ENCODE results near the gene NEURL1. TPM values are rescaled to one million over a fixed set of nuclear protein-coding genes. Genes with fewer than 3 reads are reported as not detected.

NEURL1 gene
- polyA plus RNA-seq, 3 donors = 3.0 to 17.2 (median 3.3) TPM

GRCh38 chr10:103637927-103638557 lies 144.5 kb downstream of the NEURL1 start:
- no peak for DNase-seq
- H3K4me3 Mint-ChIP-seq = no peak overlapping the region
- no peaks in the 10 kb centered on the region for H3K9me3 ChIP-seq (replicated peaks in 1 of 2; ENCODE audit: control insufficient read depth in 1 of 2, insufficient read depth in 1 of 2, low read length in 2 of 2)
- no peak overlapping the region for H3K4me3 ChIP-seq (replicated peaks in 1 of 3; ENCODE audit: low read depth in 2 of 3, low read length in 3 of 3)
- H3K9me3 Mint-ChIP-seq = no peaks in the 10 kb centered on the region
- H4K20me1 ChIP-seq (ENCODE audit: insufficient read depth, low read length) = no peaks in the 10 kb centered on the region
- H3K36me3 Mint-ChIP-seq = no peaks in the 10 kb centered on the region
- no peak overlapping the region for H3K4me2 ChIP-seq (replicated peaks; ENCODE audit: extremely low read depth, low read length, poor library complexity, severe bottlenecking)
- H3K36me3 ChIP-seq (replicated peaks in 1 of 2; ENCODE audit: control insufficient read depth in 1 of 2, insufficient read depth in 2 of 2, low read length in 2 of 2) = no peaks in the 10 kb centered on the region
- 97% methylated on average over 18 of the region's 19 CpGs for WGBS (ENCODE audit: insufficient coverage)
- no peak for TF ChIP-seq CTCF (IDR thresholded peaks at IDR 0.05)
- H3K27me3 Mint-ChIP-seq (ENCODE audit: low read depth in 3 of 3) = peaks cover 0 to 3% (median 2%) of the 10 kb centered on the region in 3 donors
- H3K4me1 ChIP-seq (ENCODE audit: control insufficient read depth in 1 of 2, insufficient read depth in 2 of 2, low read length in 2 of 2) = no peaks in the 10 kb centered on the region
- no peak overlapping the region for H3K27ac Mint-ChIP-seq
- intact Hi-C loops (cut with micrococcal nuclease) = no loop called here
- H3K27ac ChIP-seq (ENCODE audit: low read depth in 1 of 2, low read length in 2 of 2) = no peak overlapping the region
- no peak overlapping the region for H3K9ac ChIP-seq (ENCODE audit: insufficient read depth, low read length, poor library complexity, severe bottlenecking)
- H3K4me1 Mint-ChIP-seq = no peaks in the 10 kb centered on the region
- H3K79me2 ChIP-seq (ENCODE audit: insufficient read depth, low read length) = no peaks in the 10 kb centered on the region
- no peak overlapping the region for H2AFZ ChIP-seq (ENCODE audit: insufficient read depth, low read depth, low read length, poor library complexity, severe bottlenecking)
- H3K27me3 ChIP-seq (ENCODE audit: control insufficient read depth in 2 of 2, insufficient read depth in 2 of 2, low read length in 2 of 2) = no peaks in the 10 kb centered on the region

- DNase-seq = no peak
- peak overlapping the region in 1 of 7 donors; percentile 72 for H3K27ac Mint-ChIP-seq
- no peaks in the 10 kb centered on the region for H3K9me3 Mint-ChIP-seq
- H3K4me3 Mint-ChIP-seq = no peak overlapping the region
- no peak overlapping the region for H3K27ac ChIP-seq (ENCODE audit: low read depth in 1 of 2, low read length in 2 of 2)
- no peaks in the 10 kb centered on the region for H3K9me3 ChIP-seq (replicated peaks in 1 of 2; ENCODE audit: control insufficient read depth in 1 of 2, insufficient read depth in 1 of 2, low read length in 2 of 2)
- H3K9ac ChIP-seq (ENCODE audit: insufficient read depth, low read length, poor library complexity, severe bottlenecking) = no peak overlapping the region
- intact Hi-C loops (cut with micrococcal nuclease) = no loop called here
- no peak overlapping the region for H3K4me3 ChIP-seq (replicated peaks in 1 of 3; ENCODE audit: low read depth in 2 of 3, low read length in 3 of 3)
- no peak overlapping the region for H2AFZ ChIP-seq (ENCODE audit: insufficient read depth, low read depth, low read length, poor library complexity, severe bottlenecking)
- no peaks in the 10 kb centered on the region for H3K4me1 Mint-ChIP-seq
- H3K79me2 ChIP-seq (ENCODE audit: insufficient read depth, low read length) = no peaks in the 10 kb centered on the region
- no peak overlapping the region for H3K4me2 ChIP-seq (replicated peaks; ENCODE audit: extremely low read depth, low read length, poor library complexity, severe bottlenecking)
- TF ChIP-seq CTCF (IDR thresholded peaks at IDR 0.05) = no peak
- no peaks in the 10 kb centered on the region for H3K36me3 ChIP-seq (replicated peaks in 1 of 2; ENCODE audit: control insufficient read depth in 1 of 2, insufficient read depth in 2 of 2, low read length in 2 of 2)
- H3K4me1 ChIP-seq (ENCODE audit: control insufficient read depth in 1 of 2, insufficient read depth in 2 of 2, low read length in 2 of 2) = no peaks in the 10 kb centered on the region
- H3K36me3 Mint-ChIP-seq = no peaks in the 10 kb centered on the region
- 100% methylated on average over 7 of the region's 8 CpGs for WGBS (ENCODE audit: insufficient coverage)
- H3K27me3 ChIP-seq (ENCODE audit: control insufficient read depth in 2 of 2, insufficient read depth in 2 of 2, low read length in 2 of 2) = no peaks in the 10 kb centered on the region
- H4K20me1 ChIP-seq (ENCODE audit: insufficient read depth, low read length) = no peaks in the 10 kb centered on the region
- peaks cover 0 to 9% (median 2%) of the 10 kb centered on the region in 3 donors for H3K27me3 Mint-ChIP-seq (ENCODE audit: low read depth in 3 of 3)
Observed at GRCh38 chr10:103638948-103639347, 145.4 kb downstream of the NEURL1 start.
